ENCODE measurements around the gene CDK11A.

CDK11A gene

DNA sequence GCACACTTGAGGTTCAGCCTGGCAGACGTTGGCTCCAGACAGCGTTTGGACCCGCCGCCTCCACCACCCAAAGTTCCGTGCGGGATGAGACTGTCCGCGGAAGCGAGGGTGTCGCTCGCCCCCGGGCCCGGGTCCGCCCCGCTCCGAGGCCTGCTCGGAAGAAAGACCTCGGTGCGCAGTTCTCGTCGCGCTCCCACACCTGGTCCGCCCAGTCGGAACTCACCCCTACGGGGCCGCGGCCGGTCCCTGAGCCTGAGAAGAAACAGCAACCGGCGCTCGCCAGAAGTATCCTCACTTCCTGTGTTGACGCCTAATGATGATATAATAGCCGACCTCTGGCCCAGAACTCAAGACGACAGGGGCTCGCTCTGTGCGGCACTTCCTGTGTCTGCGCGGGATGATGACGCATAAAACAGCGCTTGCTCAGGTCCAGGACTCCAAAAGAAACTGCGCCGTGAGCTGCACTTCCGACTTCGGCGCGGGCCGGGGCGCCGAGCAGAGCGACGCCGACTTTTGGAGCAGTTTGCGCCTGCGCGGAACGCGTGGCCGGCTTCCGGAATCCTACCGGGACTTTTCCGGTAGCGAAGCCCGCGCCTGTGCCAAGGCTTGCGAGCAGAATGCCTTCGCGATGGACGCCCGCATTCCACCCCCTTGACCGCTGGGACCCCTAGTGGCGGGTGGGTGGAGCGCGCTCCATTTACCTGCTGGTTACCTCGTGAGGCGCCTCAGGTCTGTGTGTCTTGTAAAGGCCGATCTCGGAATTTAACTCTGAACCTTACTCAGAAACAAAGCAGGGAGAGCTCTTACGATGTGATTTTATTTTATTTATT is at the start of gene CDK11A:
CDK11A (minus strand) TSS at position 323 of the 830 bp plus-strand sequence. CDS start 1,539 bp downstream, outside the sequence.
- peak; percentile 95 to 99 (median 98) for DNase-seq

GRCh38 chr1:1773874-1774273 is 49.7 kb upstream of the CDK11A start:
- no peak for DNase-seq

- DNase-seq, result no peak
Observed at GRCh38 chr1:1771096-1771495, 46.9 kb upstream of the CDK11A start.

- DNase-seq, result no peak
Observed at GRCh38 chr1:1770102-1770501, 45.9 kb upstream of the CDK11A start.

- DNase-seq, result no peak
Observed at GRCh38 chr1:1768249-1768992, 44.3 kb upstream of the CDK11A start.

GRCh38 chr1:1764876-1765470 is 40.8 kb upstream of the CDK11A start:
- no peak for DNase-seq

DNA sequence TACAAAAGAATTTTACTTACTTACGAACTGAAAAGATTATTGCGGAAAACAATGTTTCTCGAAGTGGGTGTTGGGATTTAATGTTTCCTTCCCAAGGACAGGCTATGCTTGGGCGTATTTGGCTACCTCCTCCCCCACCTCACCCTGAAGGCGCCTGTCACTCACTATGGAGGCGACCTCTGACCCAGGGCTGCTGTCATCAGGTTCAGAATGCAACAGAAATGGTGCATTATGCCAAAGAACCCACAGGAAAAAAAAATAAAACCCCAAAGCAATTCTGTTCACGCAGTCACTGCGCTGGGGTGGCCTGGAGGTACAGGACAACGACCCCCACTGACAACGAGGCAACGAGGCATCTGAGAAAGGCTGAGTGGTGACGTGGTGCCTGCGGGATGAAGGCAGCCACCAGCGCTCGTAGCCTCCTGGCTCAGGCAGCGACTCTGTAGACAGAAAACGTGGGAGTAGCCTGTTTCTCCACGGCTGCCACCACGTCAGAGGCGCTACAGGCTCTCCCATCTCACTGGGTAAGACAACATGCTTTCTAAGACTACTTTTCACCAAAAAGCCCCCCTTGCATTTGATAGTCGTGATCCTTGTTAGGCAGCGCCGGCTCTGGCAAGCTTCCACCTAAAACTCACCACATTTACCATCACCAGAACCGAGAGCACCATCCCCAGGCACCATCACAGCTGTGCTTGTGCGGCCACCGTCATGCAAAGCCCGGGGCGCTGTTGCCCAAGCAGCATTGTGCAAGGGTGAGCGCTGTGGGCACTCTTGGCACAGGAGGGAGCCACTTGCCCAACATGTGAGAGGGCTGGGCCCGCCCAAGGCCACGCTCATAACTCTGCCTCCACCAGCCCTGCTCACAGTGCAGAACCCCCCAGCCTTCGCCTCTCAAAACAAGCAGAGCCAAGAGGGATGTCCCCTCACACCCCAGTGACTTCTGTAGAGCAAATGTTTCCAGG is 39.8 kb upstream of the CDK11A start:
- DNase-seq, result no peak

DNA sequence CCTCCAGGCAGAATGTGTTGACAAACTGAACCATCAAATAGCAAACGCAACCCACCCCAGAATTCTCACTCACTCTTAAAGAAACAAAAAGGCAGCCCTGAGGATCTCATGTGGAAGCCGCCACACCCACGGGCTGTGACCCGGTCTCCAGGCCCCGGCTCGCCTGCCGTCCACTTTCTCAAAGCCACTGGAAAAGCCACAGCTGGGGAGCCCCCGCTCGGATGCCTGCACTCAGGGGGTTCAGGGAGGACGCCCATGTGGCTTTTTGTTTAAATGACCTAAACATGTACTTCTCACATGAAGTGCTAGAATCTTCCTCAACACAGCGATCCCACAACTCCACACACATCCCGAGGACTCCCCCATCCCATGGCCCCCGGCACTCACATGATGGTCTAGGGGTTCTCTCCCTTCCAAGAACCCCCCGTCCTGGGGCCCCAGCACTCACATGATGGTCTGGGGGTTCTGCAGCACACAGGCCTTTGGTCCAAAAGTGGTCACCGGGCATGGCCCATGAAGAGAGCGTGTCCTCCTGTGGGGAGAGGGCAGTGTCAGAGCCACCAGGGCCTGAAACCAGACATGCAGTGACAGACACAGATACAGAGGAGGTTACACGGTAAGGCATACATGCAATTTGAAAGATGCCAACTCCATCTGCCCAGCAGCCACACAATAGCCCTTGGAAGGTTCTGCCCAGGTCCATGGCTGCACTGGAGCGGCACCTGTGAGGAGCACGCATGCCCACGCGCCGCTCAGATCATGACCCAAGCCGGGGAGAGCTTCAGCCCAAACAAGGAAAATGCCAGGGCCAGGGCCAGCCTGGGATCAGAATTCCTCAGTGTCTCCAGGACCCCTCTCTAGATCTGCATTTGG is 37.6 kb upstream of the CDK11A start:
- no peak for DNase-seq

- DNase-seq, result no peak
Observed at GRCh38 chr1:1760715-1761114, 36.6 kb upstream of the CDK11A start.

- no peak for DNase-seq
Observed at GRCh38 chr1:1760345-1760650, 36.1 kb upstream of the CDK11A start.

GRCh38 chr1:1759456-1760344 is 35.5 kb upstream of the CDK11A start:
- DNase-seq, result no peak

- no peak for DNase-seq
Observed at GRCh38 chr1:1758692-1759455, 34.7 kb upstream of the CDK11A start.

- DNase-seq, result no peak
Observed at GRCh38 chr1:1758059-1758621, 34.0 kb upstream of the CDK11A start.

DNA sequence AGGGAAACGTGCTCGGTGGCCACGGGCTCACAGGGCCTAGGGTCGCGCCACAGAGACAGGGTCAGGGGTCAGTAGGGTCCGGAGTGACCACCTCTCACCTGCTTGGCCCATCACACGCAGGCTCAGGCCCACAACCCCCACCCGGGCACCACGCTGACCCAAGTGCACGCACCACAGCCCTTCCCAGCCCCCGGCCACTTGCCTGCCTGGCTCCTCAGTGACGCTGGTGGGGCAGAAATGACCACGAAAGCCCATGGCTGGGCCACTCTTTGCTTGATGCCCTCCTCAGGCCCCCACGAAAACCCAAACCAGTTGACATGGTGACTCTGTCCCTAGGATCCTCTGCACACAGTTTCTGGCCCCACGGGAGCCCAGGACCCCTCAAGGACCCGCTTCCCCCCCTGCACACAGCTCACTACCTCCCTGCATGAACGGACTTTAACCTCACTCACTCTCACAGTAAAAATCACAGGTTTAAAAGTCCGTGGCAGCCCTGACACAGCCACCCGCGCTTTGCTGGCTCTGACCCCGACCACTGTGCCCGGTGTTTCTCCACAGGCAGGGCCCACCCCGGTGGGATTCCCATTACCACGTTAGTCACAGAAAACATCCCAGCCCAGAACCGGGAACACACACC is 33.4 kb upstream of the CDK11A start:
- DNase-seq, result no peak

GRCh38 chr1:1756661-1757421 is 32.7 kb upstream of the CDK11A start:
- no peak for DNase-seq

DNA sequence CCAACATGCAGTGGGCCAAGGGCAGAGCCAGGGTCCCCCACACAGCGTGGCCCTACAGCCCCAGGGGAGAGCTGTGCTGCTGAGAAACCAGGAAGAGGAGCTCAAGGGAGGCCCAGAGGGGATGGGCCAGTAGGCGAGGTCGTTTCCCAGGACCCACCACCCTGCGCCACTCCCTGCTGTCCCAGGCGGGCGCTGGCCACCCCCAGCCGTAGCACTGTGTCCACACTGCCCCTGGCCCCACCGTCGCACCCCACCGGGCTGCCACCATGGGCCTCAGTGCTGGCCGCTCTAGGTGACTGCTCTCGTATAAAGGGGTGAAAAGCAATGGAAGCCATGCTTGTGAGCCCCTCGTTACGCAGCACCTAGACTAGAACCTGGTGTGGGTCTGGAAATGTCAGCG is 31.7 kb upstream of the CDK11A start:
- DNase-seq, result no peak

DNA sequence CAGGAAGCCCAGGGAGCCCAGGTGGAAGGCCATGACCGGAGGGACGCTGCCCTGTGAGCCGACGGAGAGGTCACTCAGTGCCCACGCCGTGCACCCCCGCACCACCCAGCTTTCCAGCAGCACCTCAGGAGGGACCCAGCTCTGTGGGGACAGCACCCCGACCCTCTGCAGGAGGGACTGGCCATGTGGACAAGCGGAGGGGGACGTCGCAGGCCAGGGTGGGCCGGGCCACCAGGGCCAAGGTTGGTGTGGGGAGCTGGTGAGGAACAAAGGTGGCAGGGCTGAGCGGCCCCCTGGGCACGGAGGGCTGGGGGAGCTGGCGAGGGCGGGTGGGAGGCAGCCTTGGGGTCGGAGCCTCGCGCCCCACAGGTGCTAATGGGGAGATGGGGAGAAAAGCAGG is 31.3 kb upstream of the CDK11A start:
- DNase-seq, result no peak

Data from stimulated activated naive CD4-positive, alpha-beta T cell (primary cell).